Endothelial cell of umbilical vein (primary cell): ENCODE results near the gene TRAPPC2. TPM values are rescaled to one million over a fixed set of nuclear protein-coding genes. Genes with fewer than 3 reads are reported as not detected.

Experiments
- BruUV-seq: library from RNA; stranded (reverse); fragments of 400-500 nt; replicated peaks from 2 replicates; lab custom pipeline; 2021; lab: Mats Ljungman, UMichigan
- CTCF ChIA-PET: fragments of 300-600, 350-600 bp; sonication (Branson Sonifier 250); formaldehyde crosslinking; loops from one replicate; lab custom pipeline; 2021; ENCODE audit warnings: antibody characterized with exemption, inconsistent platforms; lab: Charles Lee
- POLR2A ChIA-PET: fragments of 300-600, 350-600 bp; sonication (Branson Sonifier 250); formaldehyde crosslinking; loops from one replicate; lab custom pipeline; 2021; ENCODE audit warnings: antibody characterized with exemption, inconsistent platforms; lab: Charles Lee
- DNase-seq: peaks from one replicate; pipeline ENCODE4 v3.0.0-alpha.2; 2011; ENCODE audit warnings: low read depth, low spot score
- FAIRE-seq: peaks from 2 replicates; lab custom pipeline; 2011; peaks lifted over from hg19 to GRCh38; lab: Jason Lieb, UNC
- H2AFZ ChIP-seq: 2 replicates; pipeline ENCODE4 v1.6.0; 2012; ENCODE audit warnings: low read depth, low read length, control low read depth, inconsistent platforms
- H3K27ac ChIP-seq: 2 replicates; pipeline ENCODE4 v1.5.1; 2011; ENCODE audit warnings: low read depth, mild to moderate bottlenecking, control low read depth, low read length, moderate library complexity; ENCODE audit not compliant: insufficient read depth
- H3K27me3 ChIP-seq, 2 experiments: 2 replicates each; pipeline versions ENCODE4 v1.6.0 to v1.6.1; 2011; ENCODE audit warnings: low read length in 2 of 2, mixed read lengths in 1 of 2; ENCODE audit not compliant: control insufficient read depth in 2 of 2, insufficient read depth in 2 of 2
- H3K36me3 ChIP-seq, 2 experiments: 2 replicates in 1 of 2; 3 replicates in 1 of 2; pipeline ENCODE4 v1.5.1; 2011; ENCODE audit warnings: low read length in 2 of 2, mild to moderate bottlenecking in 1 of 2, moderate library complexity in 1 of 2; ENCODE audit not compliant: control insufficient read depth in 2 of 2, insufficient read depth in 2 of 2; ENCODE audit errors: extremely low read depth in 1 of 2
- H3K4me1 ChIP-seq: 3 replicates; pipeline ENCODE4 v1.5.1; 2011; ENCODE audit warnings: mild to moderate bottlenecking, low read length; ENCODE audit not compliant: control insufficient read depth, insufficient read depth; ENCODE audit errors: extremely low read depth
- H3K4me2 ChIP-seq: 2 replicates; pipeline ENCODE4 v1.6.1; 2011; ENCODE audit warnings: low read length, control low read depth, mixed read lengths; ENCODE audit not compliant: insufficient read depth
- H3K4me3 ChIP-seq, 3 experiments: fragments of 200-600 bp in 1 of 3; sonication (generic), shearing (Covaris generic) in 1 of 3; replicated peaks in 1 of 3; 2 replicates each; pipeline ENCODE4 v1.5.1; 2011 to 2016; ENCODE audit warnings: control low read depth in 3 of 3, low read length in 3 of 3, mild to moderate bottlenecking in 2 of 3, inconsistent platforms in 1 of 3, low read depth in 1 of 3, moderate library complexity in 1 of 3; ENCODE audit not compliant: insufficient read depth in 1 of 3
- H3K79me2 ChIP-seq: 2 replicates; pipeline ENCODE4 v1.6.0; 2012; ENCODE audit warnings: low read length, inconsistent platforms; ENCODE audit not compliant: control insufficient read depth, insufficient read depth
- H3K9ac ChIP-seq: replicated peaks from 2 replicates; pipeline ENCODE3; 2011; ENCODE audit warnings: low read length, control low read depth; ENCODE audit not compliant: insufficient read depth; ENCODE audit errors: extremely low read depth
- H3K9me1 ChIP-seq: replicated peaks from 3 replicates; pipeline ENCODE4 v1.6.0; 2011; ENCODE audit warnings: mild to moderate bottlenecking, low read length; ENCODE audit not compliant: control insufficient read depth, insufficient read depth; ENCODE audit errors: extremely low read depth
- H3K9me3 ChIP-seq: replicated peaks from 2 replicates; pipeline ENCODE4 v1.5.1; 2012; ENCODE audit warnings: low read length, inconsistent platforms; ENCODE audit not compliant: control insufficient read depth, insufficient read depth
- H4K20me1 ChIP-seq: replicated peaks from 2 replicates; pipeline ENCODE3; 2011; ENCODE audit warnings: mild to moderate bottlenecking, low read length; ENCODE audit not compliant: control insufficient read depth, insufficient read depth; ENCODE audit errors: extremely low read depth
- CTCF ChIP-seq, 2 donors: IDR thresholded peaks; 1 replicate in 1 of 2; 2 replicates in 1 of 2; pipeline ENCODE4 v1.5.1; 2011; ENCODE audit warnings: low read length in 2 of 2, mild to moderate bottlenecking in 2 of 2, moderate library complexity in 2 of 2, control low read depth in 1 of 2, inconsistent platforms in 1 of 2, low read depth in 1 of 2; ENCODE audit not compliant: insufficient read depth in 1 of 2; ENCODE audit errors: extremely low read depth in 1 of 2
- EZH2 ChIP-seq: IDR thresholded peaks from 2 replicates; pipeline ENCODE4 v1.6.1; 2012; ENCODE audit warnings: borderline replicate concordance, low read depth, mild to moderate bottlenecking, moderate library complexity, low read length, inconsistent platforms; ENCODE audit not compliant: severe bottlenecking
- JUN ChIP-seq: IDR thresholded peaks from 2 replicates; pipeline ENCODE4 v1.6.1; 2011; ENCODE audit warnings: borderline replicate concordance, low read depth; ENCODE audit not compliant: insufficient read length, insufficient read depth
- MAX ChIP-seq: IDR thresholded peaks from 2 replicates; pipeline ENCODE4 v1.6.1; 2011; ENCODE audit not compliant: insufficient read depth, insufficient read length
- MYC ChIP-seq: IDR thresholded peaks from one replicate; pipeline ENCODE4 v1.6.1; 2011; ENCODE audit warnings: mild to moderate bottlenecking, low read depth, low read length
- POLR2A ChIP-seq: IDR thresholded peaks from 2 replicates; pipeline ENCODE4 v1.6.1; 2012; ENCODE audit warnings: low read depth, mild to moderate bottlenecking, control low read depth, low read length
- POLR2AphosphoS5 ChIP-seq: IDR thresholded peaks from 2 replicates; pipeline ENCODE4 v1.6.1; 2012; ENCODE audit warnings: low read depth, mild to moderate bottlenecking, control low read depth, low read length, moderate library complexity; ENCODE audit not compliant: insufficient read depth
- dilution Hi-C: fragments of 300-500 bp; cut with MboI; formaldehyde crosslinking; loops from one replicate; pipeline ENCODE4 v1.15.0; 2019; ENCODE audit warnings: low sequenced_read_pairs; ENCODE audit not compliant: extremely low pct_ligation_motif_present
- intact Hi-C: fragments of 100-400 bp; cut with micrococcal nuclease; formaldehyde crosslinking; loops from one replicate; pipeline ENCODE4 v1.10.0; 2022
- polyA plus RNA-seq, 4 experiments: library from polyadenylated mRNA; depleted of rRNA in 3 of 4; stranded (reverse) in 3 of 4; unstranded in 1 of 4; fragments of >200 nt; gene quantifications; 2 replicates each; pipeline versions ENCODE4 v1.2.1 to v1.2.3, GENCODE V29; 2011 to 2012; ENCODE audit warnings: missing spikeins in 1 of 4
- total RNA-seq: library from RNA; stranded (reverse); gene quantifications from 2 replicates; pipeline ENCODE4 v1.2.3, GENCODE V29; 2021

Gene TRAPPC2
- total and polyA plus RNA-seq, 2 donors (not counting 3 experiments of a cell fraction or from before 2014, with no cell fraction given), result 6.6 to 13.0 TPM

GRCh38 chrX:13687203-13687602 is 47.2 kb downstream of the TRAPPC2 start:
- no peak overlapping the region for H3K4me2 ChIP-seq
- H4K20me1 ChIP-seq, result no peaks in the 10 kb centered on the region
- no peaks in the 10 kb centered on the region for H3K27me3 ChIP-seq
- H3K4me3 ChIP-seq, result no peak overlapping the region
- peaks cover 22% of the 10 kb centered on the region for H3K79me2 ChIP-seq
- H3K27ac ChIP-seq, result no peak overlapping the region
- ChIA-PET POLR2A (no interaction called here), CTCF (interaction anchor here (1.2 to 2.8 kb wide), 3 partner anchors 28 to 181 kb away, joined by 3 to 7 read pairs (median 5); no protein-coding TSS in a partner anchor)
- H2AFZ ChIP-seq, result no peak overlapping the region
- TF ChIP-seq POLR2A (no peak), MAX (no peak), MYC (no peak), POLR2AphosphoS5 (no peak), EZH2 (no peak), CTCF (IDR thresholded peaks at IDR 0.05; ENCODE audit: extremely low read depth in 1 of 2, insufficient read depth in 1 of 2, low read depth in 1 of 2, low read length in 2 of 2) (no peak), JUN (no peak)
- no peaks in the 10 kb centered on the region for H3K9me3 ChIP-seq
- DNase-seq (no peak), FAIRE-seq (no peak)
- peaks cover 10% of the 10 kb centered on the region for H3K4me1 ChIP-seq
- no peaks in the 10 kb centered on the region for H3K36me3 ChIP-seq
- no TSS peak for BruUV-seq
- dilution Hi-C loops (no loop called here), intact Hi-C loops (no loop called here)
- no peaks in the 10 kb centered on the region for H3K9me1 ChIP-seq
- H3K9ac ChIP-seq, result no peak overlapping the region
